HG03378 (cell line): ENCODE measurements around the gene CCDC27.

Experiments used
- ATAC-seq: cut with Tn5 transposase; IDR thresholded peaks from one replicate; pipeline ENCODE4 v1.9.1; 2021; ENCODE audit warnings: mild to moderate bottlenecking, moderate library complexity; ENCODE audit not compliant: unreplicated experiment

The CCDC27 gene

DNA sequence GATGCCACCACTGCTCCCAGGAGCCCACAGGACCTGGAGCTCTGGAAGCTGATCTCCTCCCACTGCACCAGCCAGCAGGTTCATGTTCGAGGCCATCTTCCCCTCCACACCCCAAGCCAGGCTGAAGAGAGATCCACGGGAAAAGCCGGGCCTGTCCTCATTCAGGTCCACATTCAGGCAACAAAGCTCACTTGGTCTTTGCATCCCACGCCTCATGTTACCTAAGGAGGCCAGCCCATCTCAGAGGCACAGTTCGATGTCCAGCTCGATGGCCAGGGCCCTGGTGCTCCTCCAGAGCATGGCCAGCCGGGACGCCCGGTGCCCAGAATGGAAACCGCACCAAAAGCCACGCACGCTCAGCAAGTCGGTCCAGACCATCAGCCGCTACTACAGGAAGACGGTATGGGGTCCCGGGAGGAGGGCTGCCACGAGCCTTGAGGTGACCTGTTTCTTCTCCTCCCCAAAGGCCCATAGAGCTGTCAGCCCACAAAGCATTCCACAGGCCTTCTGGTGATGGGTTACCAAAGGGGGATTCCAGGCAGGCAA, at the start of gene CCDC27:
CCDC27 (plus strand) TSS at position 51 of the 546 bp plus-strand sequence; CDS start at position 83, 32 bp downstream.
- ATAC-seq: no peak

DNA sequence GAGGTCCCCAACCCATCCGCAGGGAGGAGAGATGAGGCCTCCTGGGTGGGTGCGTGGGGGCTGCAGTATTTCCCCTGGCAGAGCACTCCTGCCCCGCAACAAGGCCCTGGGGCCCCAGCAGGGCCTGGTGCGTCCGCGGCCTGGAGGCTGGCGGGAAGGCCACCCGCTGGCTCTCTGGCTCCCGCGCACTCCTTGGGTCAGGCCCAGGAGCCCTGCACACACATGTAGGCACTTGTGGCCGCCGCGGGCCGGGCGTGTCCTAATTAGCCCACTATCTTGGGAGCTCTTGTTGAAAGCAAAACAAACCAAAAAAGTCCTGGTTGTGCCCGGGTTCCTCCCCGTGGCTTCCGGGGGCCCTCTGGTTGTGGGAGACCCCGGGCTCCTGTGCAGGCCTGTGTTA, 49.7 kb upstream of the CCDC27 start:
- no peak for ATAC-seq

DNA sequence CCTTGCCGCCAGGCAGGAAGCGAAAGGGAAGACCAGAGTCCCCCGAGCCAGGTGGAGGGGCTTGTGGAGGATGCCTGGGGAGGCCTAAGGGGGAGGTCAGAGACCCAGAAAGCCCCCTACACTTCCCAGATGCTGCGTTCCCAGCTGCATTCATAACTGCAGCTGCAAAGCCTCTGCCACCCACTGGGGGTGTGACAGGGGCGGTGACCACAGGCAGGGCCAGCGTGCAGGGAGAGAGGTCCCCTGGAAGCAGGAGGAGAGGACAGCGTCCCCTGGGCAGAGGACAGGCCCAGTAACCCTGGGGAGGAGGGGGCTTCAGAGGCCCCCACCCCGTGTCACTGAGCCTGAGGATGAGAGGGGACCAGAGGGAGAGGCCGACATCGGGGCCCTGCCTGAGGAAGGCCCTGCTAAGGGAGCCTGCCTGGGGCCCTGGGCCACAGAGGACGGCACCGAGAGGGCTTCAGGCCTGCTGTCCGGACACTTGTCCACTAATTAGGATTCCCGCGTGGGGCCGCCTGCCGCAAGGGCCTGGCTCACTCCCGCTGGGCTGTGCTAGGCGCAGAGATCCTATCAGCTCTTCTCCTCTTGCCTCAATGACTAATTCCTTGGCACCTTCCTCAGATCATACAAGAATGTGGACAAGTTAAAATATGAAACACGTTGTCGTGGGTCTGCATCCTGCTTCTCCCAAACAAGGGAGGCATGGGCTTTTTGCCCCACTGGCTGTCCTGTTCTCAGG, 49.1 kb upstream of the CCDC27 start:
- ATAC-seq: no peak

DNA sequence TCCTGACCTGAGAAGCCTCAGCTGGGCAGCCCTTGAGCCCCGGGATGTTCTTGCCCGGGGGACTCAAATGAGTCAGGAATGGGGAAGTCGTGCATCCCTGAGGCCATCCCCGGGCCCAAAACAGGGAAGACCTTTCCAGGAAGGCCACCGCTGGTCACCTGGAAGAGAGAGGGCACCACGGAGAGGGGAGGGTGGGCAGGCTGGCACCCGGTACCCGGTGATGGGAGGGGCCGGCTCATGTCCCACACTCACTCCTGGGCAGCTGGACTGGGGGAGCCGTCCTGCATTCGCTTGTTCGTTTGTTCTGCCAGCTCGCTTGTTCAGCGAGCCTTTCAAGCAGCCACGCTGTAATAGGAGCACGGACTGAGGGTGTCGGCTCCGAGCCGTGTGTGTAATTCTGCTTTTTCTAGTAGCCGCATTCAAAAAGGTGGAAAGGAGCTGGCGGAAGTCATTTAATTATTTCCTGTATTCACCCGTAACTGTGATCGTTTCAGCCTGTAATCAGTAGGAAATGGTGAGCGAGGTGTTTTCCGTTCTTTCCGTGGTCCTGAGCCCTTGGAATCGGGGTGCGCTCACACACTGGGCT, 48.4 kb upstream of the CCDC27 start:
- no peak for ATAC-seq

DNA sequence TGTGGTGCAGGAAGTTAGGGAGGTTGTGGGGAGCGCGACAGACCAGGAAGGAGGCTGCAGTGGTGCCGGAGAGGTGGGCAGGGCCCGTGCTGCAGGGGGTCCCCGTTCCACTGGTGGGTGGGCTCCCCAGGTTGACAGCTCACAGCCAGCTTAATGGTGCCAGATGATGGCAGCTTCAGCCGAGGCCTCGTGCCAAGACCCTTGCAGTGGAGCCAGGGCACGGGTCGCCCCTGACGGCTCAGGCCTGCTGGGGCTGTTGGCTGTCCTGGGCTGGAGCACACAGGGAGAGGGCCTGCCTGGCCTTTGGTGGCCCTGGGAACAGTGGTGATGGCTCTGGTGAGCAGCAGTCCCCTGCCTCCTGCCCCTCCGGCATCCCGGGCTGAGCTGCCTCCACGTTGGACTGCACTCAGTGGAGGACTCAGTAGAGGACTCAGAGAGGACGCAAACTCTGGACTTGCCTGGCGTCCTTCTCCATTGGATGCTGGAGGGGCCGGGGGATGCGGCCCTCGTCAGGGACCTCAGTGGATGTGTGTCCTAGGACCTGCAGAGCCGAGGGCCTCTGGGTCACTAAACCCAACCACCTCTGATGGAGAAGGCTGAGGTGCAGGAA, 46.8 kb upstream of the CCDC27 start:
- ATAC-seq: no peak

DNA sequence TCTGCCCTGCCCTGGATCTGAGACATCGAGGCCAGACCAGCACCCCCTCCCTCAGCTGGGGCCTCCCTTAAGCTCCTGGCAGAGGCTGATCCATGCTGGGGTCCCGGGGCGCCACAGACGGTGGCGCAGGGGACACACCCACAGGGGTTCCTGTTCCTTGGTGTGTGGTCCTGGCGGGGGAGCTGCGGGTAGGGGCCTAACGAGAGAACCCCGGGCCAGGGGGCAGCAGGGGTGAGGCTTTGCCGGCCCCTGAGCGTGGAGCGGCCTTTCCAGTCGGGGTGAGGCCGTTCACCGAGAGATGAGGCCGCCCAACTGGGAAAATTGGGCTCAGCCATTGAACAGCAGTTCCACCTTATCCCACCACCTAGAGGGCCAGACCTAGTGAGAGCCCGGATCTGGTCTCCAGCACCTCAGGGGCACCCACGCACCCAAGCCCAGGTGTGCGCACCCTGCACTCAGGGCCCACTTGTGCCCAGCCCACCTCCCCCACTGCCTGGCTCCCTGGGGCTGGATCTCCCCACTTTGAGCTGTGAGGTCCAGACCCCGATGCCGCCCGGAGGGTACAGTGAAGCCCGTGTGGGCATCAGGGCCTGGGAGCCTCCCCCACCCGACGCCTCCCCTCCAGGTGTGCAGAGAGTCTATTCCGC, 45.5 kb upstream of the CCDC27 start:
- ATAC-seq: no peak

DNA sequence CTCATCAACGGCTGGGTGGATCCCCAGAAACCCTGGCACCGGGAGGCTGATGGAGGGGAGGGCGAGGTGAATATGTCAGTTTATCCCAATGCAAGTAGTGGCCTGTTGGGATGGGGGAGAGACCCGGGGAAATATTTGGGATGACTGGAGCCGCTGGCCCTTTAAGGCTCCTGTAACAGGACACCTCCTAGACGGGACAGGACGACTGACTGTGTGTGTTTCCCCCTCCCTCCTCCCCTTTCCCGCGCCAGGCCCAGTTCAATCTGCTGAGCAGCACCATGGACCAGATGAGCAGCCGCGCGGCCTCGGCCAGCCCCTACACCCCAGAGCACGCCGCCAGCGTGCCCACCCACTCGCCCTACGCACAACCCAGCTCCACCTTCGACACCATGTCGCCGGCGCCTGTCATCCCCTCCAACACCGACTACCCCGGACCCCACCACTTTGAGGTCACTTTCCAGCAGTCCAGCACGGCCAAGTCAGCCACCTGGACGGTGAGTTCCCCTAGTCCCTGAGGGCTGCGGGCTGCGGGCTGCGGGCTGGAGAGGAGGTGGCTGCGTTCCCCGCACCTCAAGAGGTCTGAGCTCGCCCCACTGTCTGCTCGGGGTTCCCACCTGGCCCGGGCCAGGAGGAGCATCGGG, 44.8 kb upstream of the CCDC27 start:
- ATAC-seq: no peak

DNA sequence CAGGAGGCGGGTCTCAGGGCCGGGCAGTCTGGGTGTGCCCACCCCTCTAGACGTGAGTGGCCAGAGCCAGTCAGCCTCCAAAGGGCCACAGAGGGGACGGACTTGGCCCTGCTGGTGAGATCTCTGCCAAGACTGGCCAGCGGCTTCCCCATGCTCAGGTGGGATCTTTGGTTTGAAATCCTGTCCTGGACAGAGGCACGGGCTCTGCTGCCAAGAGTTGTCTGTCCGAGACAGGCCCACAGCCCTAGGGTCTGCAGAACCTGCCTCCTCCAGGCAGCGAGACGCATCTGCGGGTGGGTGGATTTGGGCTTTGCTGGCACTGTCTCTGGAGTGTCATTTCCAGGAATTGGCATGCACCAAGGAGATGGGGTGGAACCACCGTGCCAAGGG, 44.3 kb upstream of the CCDC27 start:
- ATAC-seq: no peak

DNA sequence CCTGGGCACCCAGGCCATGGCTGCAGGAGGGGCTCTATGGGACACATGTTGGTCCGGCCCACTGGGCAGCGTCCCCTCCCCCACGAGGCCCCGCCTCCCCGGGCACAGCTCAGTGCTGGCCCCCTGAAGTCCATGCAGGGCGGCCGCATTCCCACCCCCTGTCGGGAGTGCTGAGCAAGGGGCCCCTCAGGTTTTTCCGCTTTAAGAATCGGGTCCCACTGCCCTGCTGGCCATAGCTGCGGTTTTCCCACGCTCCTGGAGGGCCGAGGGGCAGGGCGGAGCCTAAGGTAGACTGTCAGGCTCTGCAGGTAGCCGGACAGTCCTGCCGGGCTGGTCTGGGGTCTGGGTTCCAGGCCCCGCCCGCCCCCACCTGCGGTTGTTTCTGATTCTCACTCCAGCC, 43.5 kb upstream of the CCDC27 start:
- no peak for ATAC-seq

DNA sequence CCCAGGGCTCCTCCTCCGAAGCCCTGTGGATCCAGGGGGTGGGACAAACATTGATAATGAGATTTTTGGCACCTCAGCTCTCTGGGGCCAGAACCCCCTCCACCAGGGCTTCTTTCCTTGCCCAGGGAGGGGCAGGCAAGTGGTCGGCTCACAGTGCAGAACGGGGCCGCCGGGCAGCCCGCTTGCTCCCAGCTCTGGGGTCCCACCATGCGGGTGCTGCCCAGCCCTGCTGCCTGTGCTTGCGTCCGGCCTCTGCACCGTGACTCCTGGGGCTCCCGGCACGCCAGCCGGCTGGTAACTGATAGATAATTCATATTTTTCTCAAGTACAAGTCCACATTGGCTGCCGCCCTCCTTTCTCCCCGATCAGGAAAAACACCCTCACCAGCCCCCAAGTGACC, 42.0 kb upstream of the CCDC27 start:
- ATAC-seq: no peak

DNA sequence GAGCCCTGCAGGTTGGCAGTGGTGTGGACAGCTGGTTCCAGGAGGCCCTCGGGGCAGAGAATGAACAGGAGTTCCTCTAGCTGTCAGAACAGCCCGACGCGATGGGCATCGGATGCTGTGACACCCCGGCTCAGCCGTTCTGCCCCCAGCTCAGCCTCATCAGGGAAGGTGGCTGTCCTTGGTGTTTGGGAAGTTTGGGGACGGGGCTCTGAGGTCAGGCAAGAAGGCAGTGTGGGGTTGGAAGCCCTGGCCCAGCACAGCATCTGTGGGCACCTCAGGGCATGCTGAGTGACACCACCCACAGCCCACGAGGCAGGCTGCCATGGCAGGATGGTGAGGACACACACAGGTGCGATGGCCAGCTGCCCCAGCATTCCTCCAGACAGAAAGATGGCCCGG, 40.9 kb upstream of the CCDC27 start:
- no peak for ATAC-seq

DNA sequence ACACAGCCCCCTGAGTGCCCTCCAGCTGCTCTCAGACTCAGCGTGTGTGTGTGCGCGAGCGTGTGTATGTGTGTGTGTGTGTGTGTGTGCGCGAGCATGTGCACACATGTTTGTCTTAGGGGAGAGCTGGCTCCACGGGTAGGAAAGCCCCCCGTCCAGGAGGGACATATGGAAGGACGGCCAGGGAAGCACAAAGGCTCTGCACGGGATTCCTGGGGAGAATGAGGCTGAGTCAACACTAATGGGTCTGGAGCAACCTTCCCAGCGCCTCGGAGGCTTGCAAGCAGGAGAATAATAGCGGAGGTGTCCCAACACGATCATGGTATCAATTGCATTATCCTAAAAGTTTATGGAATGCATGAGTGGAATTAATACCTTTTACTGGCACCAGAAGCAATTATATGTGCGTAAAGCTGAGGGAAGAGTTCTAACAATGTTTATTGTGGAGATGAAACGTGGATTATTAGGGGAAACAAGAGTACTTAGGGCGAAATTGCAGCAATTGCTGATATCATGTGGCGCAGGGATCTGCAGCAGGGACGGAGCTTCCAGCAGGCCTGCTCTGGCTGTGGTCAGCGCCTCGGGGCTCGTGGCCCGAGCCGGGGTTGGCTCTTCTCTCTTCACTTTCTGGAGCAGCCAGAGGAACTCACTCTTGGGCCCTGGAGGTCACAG, 40.3 kb upstream of the CCDC27 start:
- no peak for ATAC-seq

DNA sequence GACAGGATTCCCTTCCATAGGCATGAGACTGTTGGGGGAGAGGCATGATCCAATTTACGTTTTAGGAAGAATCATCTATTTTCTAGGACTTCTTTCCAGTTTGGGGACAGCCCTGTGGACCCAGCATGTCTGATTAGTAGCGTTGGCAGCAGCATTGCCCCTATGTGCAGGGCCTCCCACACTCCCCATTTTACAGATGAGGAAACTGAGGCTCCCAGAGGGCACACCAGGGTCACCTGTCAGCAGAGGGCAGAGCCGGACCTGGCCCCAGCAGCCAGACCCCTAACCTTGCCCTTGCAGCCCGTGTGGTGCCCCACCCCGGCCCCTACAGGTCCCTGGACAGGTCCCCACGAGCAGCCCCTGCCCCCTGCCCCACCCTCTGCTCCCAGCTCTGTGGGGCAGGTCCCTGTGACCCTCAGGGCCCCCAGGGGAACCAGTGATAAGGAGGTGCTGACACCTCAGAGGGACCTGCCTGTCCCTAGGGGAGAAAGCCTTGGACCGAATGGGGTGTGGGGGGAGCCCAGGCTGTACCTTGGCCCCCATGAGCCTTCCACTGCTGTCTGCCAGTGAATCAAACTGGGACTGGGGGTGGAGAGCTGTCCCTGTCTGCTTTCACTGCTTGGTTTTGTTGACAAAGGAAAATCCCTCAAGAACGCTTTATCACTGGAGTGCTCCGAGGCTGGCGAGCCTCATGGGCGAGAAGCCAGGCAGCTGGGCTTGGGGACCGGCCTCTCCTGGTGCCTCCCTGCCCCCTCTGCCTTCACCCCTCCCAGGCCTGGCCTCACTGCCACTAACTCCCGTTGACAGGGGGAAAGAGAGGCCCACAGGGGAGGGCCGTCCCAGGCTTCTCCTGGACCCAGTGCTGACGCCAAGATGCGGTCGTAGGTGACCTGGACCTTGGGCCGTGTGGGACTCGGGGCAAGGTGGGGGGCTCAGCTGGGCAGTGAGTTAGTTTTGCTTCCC, 39.4 kb upstream of the CCDC27 start:
- ATAC-seq: no peak

DNA sequence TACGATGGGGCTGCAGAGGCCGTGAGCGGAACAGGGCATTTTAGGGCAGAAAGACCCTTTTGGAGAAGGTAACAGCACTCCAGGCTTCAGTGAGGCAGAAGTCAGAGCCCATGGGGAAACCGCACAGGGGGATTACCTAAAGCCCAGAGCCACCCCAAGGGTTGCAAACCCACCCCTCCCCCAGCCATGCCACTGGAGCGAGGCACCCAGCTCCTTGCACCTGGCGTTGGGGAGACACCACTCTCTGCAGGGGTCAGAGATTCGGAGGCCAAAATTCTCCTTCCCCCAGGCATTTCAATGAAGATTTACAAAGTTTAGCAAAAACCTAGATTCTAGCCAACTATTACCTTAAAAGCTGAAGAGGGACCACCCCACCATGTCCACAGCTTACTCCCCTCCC, 38.4 kb upstream of the CCDC27 start:
- no peak for ATAC-seq

DNA sequence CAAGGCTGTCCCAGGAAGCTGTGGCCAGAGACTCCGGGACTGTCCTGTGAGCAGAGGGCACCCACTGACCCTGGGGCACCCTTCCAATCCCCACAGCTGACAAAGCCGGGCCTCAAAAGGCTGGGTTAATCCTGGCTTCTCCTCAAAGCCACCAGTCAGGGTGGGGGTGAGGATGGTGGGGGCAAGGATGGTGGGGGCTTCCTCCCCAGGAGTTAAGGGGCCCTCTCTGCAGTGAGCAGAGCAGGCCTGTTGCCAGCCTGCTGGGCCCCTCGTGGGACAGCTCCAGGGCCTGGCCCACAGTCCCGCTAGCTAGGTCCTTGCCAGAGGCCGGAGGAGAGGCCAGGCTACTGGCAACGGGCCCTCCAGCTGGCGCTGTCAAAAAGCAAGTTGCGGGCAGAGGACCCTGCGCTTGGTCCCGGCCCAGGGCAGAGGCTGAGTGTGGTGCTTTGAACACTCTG, 37.9 kb upstream of the CCDC27 start:
- ATAC-seq: no peak

DNA sequence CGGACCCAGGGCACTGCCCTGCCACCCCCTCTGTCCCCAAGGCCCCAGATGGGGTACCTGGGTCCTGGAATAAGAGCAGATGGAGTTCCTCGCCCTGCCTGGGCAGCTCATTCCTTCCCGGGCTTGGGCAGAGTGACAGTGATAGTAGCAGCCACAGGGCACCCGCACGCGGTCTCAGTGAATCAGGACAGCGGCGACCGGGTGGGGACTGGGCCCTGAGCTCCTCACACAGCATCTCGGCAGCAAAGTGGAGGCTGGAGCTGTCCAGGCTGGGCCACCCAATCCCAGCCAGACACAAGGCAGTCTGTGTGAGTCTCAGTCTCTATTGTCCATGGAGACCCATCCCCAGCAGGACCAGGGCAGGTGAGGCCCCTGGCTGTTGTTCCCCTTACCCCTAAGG, 37.4 kb upstream of the CCDC27 start:
- ATAC-seq: no peak

DNA sequence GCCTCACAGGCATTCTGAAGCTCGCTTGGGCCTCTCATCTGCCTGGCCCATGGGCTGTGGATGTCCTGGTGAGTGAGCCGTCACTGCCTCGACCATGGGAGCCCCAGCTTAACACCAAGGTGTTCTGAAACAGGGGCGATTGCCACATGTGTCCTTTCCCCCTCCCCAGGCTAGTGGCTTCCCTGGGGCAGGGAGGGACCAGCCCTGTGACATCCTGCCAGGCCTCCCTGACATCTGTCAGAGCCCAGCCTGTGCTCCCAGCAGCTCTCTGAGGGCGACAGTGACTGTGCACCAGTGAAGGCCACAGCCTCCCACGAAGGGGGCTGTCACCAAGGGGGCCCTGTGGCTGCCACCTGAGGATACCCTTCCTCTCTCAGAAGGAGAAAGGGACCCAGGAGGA, 35.9 kb upstream of the CCDC27 start:
- ATAC-seq: no peak

DNA sequence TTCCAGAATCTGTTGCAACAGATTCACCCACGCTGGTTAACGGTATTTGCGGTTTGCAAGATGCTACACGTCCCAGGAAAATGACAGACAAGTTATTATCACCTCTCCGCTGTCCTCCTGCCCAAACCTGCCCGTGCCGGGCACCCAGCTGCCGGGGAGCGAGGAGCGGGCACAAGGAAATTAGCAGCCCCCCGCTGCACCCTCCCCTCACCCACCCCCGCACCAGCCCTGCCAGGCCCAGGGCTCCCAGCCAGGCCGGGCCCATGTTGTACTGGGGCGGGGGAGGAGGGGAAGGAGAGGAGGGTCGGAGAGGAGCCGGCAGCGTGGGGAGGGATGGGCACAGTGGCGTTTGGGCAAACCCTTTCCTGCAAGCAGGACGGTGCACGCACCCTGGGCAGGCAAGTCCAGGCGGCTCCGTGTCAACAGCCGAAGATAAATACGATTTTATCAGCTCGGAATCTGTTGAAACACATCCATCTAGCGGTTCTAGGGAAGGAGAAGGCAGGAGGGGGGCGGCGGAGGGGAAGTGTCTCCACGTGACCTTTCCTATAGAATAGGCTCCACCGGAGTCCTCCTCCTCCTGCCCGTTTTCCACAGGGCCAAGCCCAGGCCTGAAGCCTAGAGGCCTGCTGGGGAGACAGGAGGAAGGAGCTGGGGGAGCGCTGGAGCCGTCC, 35.1 kb upstream of the CCDC27 start:
- ATAC-seq: no peak
